Progenitor cell of endocrine pancreas (in vitro differentiated cells): Measurements from ENCODE around the gene ZNF541. TPM values are rescaled to one million over a fixed set of nuclear protein-coding genes. Genes with fewer than 3 reads are reported as not detected.

Experiments
- DNase-seq: peaks from one replicate; pipeline ENCODE4 v3.0.0; 2021; ENCODE audit warnings: low spot score; ENCODE audit not compliant: unreplicated experiment
- H3K27ac Mint-ChIP-seq: 2 replicates; pipeline ENCODE4 v1.8.0; 2021; ENCODE audit warnings: mild to moderate bottlenecking, moderate library complexity, mixed read lengths
- H3K27me3 Mint-ChIP-seq: 2 replicates; pipeline ENCODE4 v1.8.0; 2021; ENCODE audit warnings: mixed read lengths
- H3K36me3 Mint-ChIP-seq: 2 replicates; pipeline ENCODE4 v1.8.0; 2022; ENCODE audit warnings: mixed read lengths; ENCODE audit not compliant: insufficient read depth
- H3K4me1 Mint-ChIP-seq: 2 replicates; pipeline ENCODE4 v1.8.0; 2021; ENCODE audit warnings: low read depth, mixed read lengths
- H3K4me3 Mint-ChIP-seq: 2 replicates; pipeline ENCODE4 v1.8.0; 2021; ENCODE audit warnings: low read depth, mild to moderate bottlenecking, moderate library complexity, mixed read lengths
- H3K9me3 Mint-ChIP-seq: 2 replicates; pipeline ENCODE4 v1.8.0; 2021; ENCODE audit warnings: low read depth, mixed read lengths
- long read RNA-seq: library from polyadenylated mRNA; unstranded; transcript quantifications from one replicate; pipeline ENCODE4 v2.0.0, GENCODE V29; 2020
- total RNA-seq: library from RNA; stranded (reverse); gene quantifications from 2 replicates; pipeline ENCODE4 v1.2.1, GENCODE V29; 2021
- TF ChIP-seq, protein P1 (sequence below): fragments of 200-600 bp; sonication (generic); IDR thresholded peaks from one replicate; pipeline ENCODE4 v1.5.0; 2021; ENCODE audit warnings: antibody characterized with exemption, mild to moderate bottlenecking; ENCODE audit not compliant: unreplicated experiment

The ZNF541 gene, protein sequence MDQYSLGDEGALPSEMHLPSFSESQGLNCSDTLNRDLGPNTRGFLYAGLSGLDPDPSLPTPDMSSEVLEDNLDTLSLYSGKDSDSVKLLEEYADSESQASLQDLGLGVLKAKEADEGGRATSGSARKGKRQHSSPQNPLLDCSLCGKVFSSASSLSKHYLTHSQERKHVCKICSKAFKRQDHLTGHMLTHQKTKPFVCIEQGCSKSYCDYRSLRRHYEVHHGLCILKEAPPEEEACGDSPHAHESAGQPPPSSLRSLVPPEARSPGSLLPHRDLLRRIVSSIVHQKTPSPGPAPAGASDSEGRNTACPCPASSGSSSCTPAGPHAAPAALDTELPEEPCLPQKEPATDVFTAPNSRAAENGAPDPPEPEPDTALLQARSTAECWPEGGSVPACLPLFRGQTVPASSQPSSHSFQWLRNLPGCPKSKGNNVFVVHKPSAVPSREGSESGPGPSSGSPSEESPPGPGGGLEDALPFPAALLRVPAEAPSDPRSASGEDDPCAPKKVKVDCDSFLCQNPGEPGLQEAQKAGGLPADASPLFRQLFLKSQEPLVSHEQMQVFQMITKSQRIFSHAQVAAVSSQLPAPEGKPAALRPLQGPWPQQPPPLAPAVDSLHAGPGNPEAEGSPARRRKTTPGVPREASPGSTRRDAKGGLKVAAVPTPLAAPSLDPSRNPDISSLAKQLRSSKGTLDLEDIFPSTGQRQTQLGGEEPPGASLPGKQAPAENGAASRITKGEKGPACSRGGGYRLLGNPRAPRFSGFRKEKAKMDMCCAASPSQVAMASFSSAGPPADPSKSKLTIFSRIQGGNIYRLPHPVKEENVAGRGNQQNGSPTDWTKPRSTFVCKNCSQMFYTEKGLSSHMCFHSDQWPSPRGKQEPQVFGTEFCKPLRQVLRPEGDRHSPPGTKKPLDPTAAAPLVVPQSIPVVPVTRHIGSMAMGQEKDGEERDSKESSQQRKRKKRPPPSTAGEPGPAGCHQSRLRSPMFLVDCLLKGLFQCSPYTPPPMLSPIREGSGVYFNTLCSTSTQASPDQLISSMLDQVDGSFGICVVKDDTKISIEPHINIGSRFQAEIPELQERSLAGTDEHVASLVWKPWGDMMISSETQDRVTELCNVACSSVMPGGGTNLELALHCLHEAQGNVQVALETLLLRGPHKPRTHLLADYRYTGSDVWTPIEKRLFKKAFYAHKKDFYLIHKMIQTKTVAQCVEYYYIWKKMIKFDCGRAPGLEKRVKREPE (N-terminal part only)
- total RNA-seq: not detected in 2 replicates
- long read RNA-seq: 0 reads

DNA sequence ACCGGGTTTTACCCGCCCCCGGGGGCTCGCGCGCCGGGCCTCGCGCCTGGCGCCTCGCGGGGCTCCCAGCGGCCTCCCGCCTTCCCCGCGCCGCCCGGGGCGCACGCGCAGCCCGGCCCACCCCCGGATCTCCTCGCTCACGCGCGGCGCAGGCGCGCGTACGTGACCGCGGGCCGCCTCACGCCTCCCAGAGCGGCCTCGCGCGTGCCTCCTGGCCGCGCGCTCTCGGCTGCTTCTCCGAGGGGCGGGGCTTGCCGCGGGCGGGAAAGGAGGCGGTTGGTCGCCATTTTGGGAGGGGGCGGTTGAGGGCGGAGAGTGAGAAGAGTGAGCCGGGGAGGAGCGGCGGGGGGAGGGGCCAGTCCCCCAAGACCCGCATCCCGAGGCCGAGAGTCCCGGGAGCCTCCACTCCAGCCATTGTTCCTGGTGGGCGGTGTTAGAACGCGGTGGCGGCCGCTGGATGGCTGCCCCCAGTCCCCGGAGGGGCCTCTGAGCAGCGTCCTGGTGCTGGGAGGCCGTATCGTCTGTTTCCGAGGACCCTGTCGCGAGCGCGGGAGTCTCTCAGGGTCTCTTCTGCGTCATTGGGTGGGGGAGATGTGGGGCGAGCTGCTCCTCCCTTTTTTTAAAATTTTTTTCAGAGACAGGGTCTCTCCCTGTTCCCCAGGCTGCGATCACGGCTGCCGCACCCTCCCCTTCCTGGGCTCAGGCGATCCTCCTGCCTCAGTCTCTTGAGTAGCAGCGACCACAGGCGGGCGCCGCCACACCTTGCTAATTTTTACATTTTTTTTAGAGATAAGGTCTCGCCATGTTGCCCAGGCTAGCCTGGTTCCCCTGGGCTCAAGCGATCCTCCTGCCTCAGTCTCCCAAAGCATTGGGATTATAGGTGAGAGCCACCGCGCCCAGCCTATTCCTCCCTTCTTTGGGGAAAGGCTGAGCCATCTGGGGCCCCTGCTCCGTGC is at the start of gene ZNF541:
TSS of gene ZNF541 (minus strand) at position 78 of the 956 bp plus-strand sequence. CDS start 17,292 bp downstream, outside the sequence.
- Mint-ChIP-seq H3K27me3 (no peaks in the 10 kb centered on the region), H3K9me3 (no peaks in the 10 kb centered on the region), H3K4me1 (no peaks in the 10 kb centered on the region), H3K36me3 (no peaks in the 10 kb centered on the region), H3K27ac (no peak within 1 kb of the TSS), H3K4me3 (no peak within 1 kb of the TSS)
- DNase-seq: no peak
- TF ChIP-seq, protein P1, sequence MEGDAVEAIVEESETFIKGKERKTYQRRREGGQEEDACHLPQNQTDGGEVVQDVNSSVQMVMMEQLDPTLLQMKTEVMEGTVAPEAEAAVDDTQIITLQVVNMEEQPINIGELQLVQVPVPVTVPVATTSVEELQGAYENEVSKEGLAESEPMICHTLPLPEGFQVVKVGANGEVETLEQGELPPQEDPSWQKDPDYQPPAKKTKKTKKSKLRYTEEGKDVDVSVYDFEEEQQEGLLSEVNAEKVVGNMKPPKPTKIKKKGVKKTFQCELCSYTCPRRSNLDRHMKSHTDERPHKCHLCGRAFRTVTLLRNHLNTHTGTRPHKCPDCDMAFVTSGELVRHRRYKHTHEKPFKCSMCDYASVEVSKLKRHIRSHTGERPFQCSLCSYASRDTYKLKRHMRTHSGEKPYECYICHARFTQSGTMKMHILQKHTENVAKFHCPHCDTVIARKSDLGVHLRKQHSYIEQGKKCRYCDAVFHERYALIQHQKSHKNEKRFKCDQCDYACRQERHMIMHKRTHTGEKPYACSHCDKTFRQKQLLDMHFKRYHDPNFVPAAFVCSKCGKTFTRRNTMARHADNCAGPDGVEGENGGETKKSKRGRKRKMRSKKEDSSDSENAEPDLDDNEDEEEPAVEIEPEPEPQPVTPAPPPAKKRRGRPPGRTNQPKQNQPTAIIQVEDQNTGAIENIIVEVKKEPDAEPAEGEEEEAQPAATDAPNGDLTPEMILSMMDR: no peak

DNA sequence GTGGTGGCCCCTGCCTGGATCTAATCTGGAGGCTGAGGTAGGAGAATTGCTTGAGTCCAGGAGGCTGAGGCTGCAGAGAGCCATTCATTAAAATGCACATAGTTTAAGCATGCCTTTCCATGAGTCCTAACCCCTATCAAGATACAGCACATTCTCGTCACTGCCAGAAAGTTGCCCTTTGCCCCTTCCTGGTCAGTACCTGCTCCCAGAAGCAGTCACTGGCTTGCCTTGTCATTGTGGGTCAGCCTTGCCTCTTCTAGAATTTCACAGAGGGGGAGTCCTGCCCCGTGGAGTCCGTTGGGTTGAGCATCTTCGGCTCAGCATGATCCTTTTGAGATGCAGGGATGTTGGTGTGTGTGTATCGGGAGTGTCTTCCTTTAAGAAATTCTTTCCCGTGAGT is 46.8 kb upstream of the ZNF541 start:
- no peaks in the 10 kb centered on the region for H3K9me3 Mint-ChIP-seq
- H3K36me3 Mint-ChIP-seq: peaks cover 6% of the 10 kb centered on the region
- peaks cover 23% of the 10 kb centered on the region for H3K4me1 Mint-ChIP-seq
- H3K27me3 Mint-ChIP-seq: no peaks in the 10 kb centered on the region
- TF ChIP-seq, protein P1: no peak
- H3K27ac Mint-ChIP-seq: peak overlapping the region; percentile 68
- no peak overlapping the region for H3K4me3 Mint-ChIP-seq
- no peak for DNase-seq

DNA sequence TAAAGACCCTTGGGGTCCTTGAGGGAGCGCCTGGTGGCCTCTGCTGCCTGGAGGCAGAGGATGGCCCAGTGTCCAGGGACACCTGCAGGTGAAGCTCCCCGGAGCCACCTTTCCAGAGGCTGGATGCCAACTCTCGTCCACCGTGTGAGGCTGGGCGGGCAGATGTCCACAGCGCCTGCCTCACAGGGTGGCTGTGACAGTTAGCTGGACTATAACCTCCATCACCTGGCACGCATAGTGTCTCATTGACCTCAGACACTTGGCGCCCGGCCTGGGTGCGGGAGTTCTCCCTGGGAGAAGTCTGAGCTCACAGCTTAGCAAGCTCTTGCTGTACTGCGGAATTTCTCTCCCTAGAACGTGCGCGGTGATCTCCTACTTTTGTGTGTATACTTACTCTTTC is 45.8 kb upstream of the ZNF541 start:
- TF ChIP-seq, protein P1: no peak
- Mint-ChIP-seq H3K36me3 (peaks cover 6% of the 10 kb centered on the region), H3K4me1 (peaks cover 17% of the 10 kb centered on the region)

DNA sequence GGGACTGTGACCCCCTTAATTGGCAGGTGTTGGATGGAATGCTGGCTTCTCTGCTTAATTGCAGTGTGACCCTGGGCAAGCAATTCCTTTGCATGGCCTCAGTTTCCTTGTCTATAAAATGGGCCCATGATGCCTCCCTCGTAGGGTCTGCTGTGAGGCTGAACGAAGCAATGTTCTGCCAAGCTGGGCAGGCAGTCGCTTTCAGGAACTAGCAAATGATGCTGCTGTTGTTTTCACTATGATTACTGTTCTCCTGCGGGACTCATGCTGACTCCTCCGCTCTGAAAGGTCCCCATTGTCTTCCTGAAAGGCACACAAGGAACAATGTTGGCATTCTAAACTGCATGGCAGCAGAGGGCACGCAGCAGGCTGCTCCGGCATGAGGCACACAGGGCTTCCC is 42.8 kb upstream of the ZNF541 start:
- peaks cover 5% of the 10 kb centered on the region for H3K36me3 Mint-ChIP-seq
- H3K4me3 Mint-ChIP-seq: no peak overlapping the region
- H3K4me1 Mint-ChIP-seq: peaks cover 27% of the 10 kb centered on the region
- TF ChIP-seq, protein P1: no peak
- no peaks in the 10 kb centered on the region for H3K9me3 Mint-ChIP-seq
- H3K27ac Mint-ChIP-seq: no peak overlapping the region
- no peaks in the 10 kb centered on the region for H3K27me3 Mint-ChIP-seq
- no peak for DNase-seq

More for the DNA sequence above, 45.8 kb upstream of the ZNF541 start:
- no peaks in the 10 kb centered on the region for H3K27me3 Mint-ChIP-seq
- no peaks in the 10 kb centered on the region for H3K9me3 Mint-ChIP-seq
- no peak overlapping the region for H3K27ac Mint-ChIP-seq
- H3K4me3 Mint-ChIP-seq: no peak overlapping the region
- no peak for DNase-seq
